ENCODE measurements around the gene CACNG8. TPM values are rescaled to one million over a fixed set of nuclear protein-coding genes. Genes with fewer than 3 reads are reported as not detected.

CACNG8 gene
- total and polyA plus RNA-seq, 8 donors = under 0.01 to 0.06 (median 0.03) TPM; not detected in 1

GRCh38 chr19:53982611-53983010 is 19.9 kb downstream of the CACNG8 start:
- H3K4me3 ChIP-seq = peak overlapping the region in 1 of 4 donors; percentile 28
- H3K36me3 ChIP-seq = no peaks in the 10 kb centered on the region
- peak in 3 of 6 donors; percentile 16 to 61 (median 46) for DNase-seq
- no peak for FAIRE-seq
- WGBS, 2 donors = 2% methylated on average over 60 of the region's 61 CpGs; no CpG with 5 or more reads in 1 of the 2 donors
- H3K9me3 ChIP-seq = no peaks in the 10 kb centered on the region
- no peak overlapping the region for H3K27ac ChIP-seq
- intact Hi-C loops (cut with DNase I) = no loop called here
- H3K4me1 ChIP-seq = peaks cover 0 to 4% (median 0%) of the 10 kb centered on the region in 3 donors
- peak in 2 of 4 donors; percentile 21 to 27 for ATAC-seq
- peaks cover 0 to 31% (median 3%) of the 10 kb centered on the region in 4 donors for H3K27me3 ChIP-seq
- TF ChIP-seq, protein P1, sequence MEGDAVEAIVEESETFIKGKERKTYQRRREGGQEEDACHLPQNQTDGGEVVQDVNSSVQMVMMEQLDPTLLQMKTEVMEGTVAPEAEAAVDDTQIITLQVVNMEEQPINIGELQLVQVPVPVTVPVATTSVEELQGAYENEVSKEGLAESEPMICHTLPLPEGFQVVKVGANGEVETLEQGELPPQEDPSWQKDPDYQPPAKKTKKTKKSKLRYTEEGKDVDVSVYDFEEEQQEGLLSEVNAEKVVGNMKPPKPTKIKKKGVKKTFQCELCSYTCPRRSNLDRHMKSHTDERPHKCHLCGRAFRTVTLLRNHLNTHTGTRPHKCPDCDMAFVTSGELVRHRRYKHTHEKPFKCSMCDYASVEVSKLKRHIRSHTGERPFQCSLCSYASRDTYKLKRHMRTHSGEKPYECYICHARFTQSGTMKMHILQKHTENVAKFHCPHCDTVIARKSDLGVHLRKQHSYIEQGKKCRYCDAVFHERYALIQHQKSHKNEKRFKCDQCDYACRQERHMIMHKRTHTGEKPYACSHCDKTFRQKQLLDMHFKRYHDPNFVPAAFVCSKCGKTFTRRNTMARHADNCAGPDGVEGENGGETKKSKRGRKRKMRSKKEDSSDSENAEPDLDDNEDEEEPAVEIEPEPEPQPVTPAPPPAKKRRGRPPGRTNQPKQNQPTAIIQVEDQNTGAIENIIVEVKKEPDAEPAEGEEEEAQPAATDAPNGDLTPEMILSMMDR (IDR thresholded peaks at IDR 0.05) = no peak

DNA sequence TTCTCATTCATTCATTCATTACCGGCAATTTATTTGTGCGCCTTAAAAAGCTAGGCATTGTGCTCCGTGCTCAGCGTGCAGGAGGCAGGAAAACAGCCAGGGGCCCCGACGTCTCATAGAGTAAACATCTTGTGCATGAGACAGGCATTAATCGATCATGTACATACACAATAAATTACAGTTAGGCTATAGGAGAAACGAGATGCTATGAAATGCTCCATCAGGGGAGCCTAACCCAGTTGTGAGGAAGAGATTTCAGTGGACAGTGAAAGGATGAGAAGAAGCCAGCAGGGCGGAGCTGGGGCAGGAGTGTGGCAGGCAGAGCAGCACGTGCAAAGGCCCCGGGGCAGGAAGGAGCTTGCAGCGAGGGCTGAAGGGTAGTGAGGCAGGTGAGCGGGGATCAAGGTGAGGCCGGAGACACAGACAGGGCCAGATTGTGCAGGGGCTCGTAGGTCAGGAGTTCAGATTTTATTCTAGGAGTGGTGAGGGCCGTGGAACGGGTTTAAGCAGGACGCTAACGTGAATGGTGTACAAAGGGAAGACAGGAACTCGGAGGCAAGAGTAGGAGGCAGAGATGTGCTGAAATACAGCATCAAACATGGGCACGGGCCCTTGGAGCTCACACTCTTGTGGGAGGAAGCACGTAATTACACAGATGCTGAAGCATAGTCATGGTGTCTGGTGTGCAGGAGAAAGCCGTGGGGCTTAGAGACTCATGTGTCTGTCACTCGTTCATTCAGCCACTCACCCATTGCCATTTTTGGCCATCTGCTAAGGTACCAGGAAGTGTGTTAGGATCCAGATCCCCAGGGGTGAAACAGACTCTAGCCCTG is 20.9 kb downstream of the CACNG8 start:
- DNase-seq (no peak), ATAC-seq (no peak), FAIRE-seq (no peak)
- WGBS, 2 donors = 71 to 78% methylated on average over 24 of the region's 24 CpGs
- intact Hi-C loops (cut with DNase I) = no loop called here
- Histone ChIP-seq H3K4me3 (no peak overlapping the region), H3K27me3 (peaks cover 0 to 23% (median 0%) of the 10 kb centered on the region in 4 donors), H3K4me1 (no peaks in the 10 kb centered on the region), H3K9me3 (no peaks in the 10 kb centered on the region), H3K36me3 (no peaks in the 10 kb centered on the region), H3K27ac (no peak overlapping the region)
- TF ChIP-seq, protein P1 (IDR thresholded peaks at IDR 0.05) = no peak

- FAIRE-seq (no peak), DNase-seq (no peak), ATAC-seq (no peak)
- 54 to 66% methylated on average over 6 of the region's 6 CpGs for WGBS, 2 donors
- Histone ChIP-seq H3K27me3 (peaks cover 0 to 21% (median 0%) of the 10 kb centered on the region in 4 donors), H3K9me3 (no peaks in the 10 kb centered on the region), H3K4me1 (no peaks in the 10 kb centered on the region), H3K36me3 (no peaks in the 10 kb centered on the region), H3K27ac (no peak overlapping the region), H3K4me3 (no peak overlapping the region)
- intact Hi-C loops (cut with DNase I) = no loop called here
- TF ChIP-seq, protein P1 (IDR thresholded peaks at IDR 0.05) = no peak
Observed at GRCh38 chr19:53985863-53986262, 23.1 kb downstream of the CACNG8 start.

GRCh38 chr19:53988981-53989380 is 26.2 kb downstream of the CACNG8 start:
- DNase-seq (no peak), ATAC-seq (no peak), FAIRE-seq (no peak)
- Histone ChIP-seq H3K4me1 (no peaks in the 10 kb centered on the region), H3K36me3 (no peaks in the 10 kb centered on the region), H3K9me3 (no peaks in the 10 kb centered on the region), H3K27ac (no peak overlapping the region), H3K4me3 (no peak overlapping the region), H3K27me3 (peaks cover 0 to 12% (median 4%) of the 10 kb centered on the region in 4 donors)
- TF ChIP-seq, protein P1 (IDR thresholded peaks at IDR 0.05) = no peak
- WGBS, 2 donors = 64 to 76% methylated on average over 6 of the region's 6 CpGs
- intact Hi-C loops (cut with DNase I) = no loop called here
